Measurements from ENCODE around the gene VAV2. TPM values are rescaled to one million over a fixed set of nuclear protein-coding genes. Genes with fewer than 3 reads are reported as not detected.

VAV2 gene
- total and polyA plus RNA-seq, 4 donors, result 4.9 to 26.4 (median 17.0) TPM

DNA sequence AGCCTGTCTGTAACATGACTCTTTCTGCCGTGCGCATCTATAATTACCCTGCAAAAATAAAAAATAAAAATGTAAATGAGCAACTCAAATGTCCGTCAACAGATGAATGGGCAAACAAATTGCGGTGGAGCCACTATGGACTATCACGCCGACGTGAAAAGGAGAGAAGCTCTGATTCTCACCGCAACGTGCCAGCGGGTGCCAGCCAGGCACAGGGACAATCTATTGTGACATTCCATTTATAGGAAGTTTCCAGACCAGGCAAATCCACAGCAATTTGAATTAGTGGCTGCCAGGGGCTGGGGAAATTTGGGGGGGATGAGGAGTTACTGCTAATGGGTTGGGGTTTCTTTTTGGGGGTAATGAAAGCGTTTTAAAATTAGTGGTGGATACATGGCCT is 96.8 kb downstream of the VAV2 start:
- H3K4me3 ChIP-seq (ENCODE audit: low read depth in 1 of 3, low read length in 3 of 3), result no peak overlapping the region
- no peaks in the 10 kb centered on the region for H3K9me3 ChIP-seq (ENCODE audit: control insufficient read depth in 4 of 4, low read length in 3 of 4)
- no peak for DNase-seq (ENCODE audit: low spot score)
- H3K27ac ChIP-seq (ENCODE audit: low read depth in 1 of 2, low read length in 2 of 2), result peak overlapping the region; percentile 63 to 92
- H3K4me1 ChIP-seq (ENCODE audit: control insufficient read depth in 4 of 4, insufficient read depth in 4 of 4, low read length in 3 of 4), result peaks cover 26 to 49% (median 36%) of the 10 kb centered on the region in 4 donors
- peak overlapping the region in 1 of 2 donors; percentile 55 for H3K9ac ChIP-seq (ENCODE audit: low read depth in 1 of 2, low read length in 2 of 2)
- TF ChIP-seq YY1 (IDR thresholded peaks at IDR 0.05), result peak; percentile 40
- TF ChIP-seq, protein P1, sequence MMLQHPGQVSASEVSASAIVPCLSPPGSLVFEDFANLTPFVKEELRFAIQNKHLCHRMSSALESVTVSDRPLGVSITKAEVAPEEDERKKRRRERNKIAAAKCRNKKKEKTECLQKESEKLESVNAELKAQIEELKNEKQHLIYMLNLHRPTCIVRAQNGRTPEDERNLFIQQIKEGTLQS (IDR thresholded peaks at IDR 0.05), result no peak
- peak; percentile 56 for TF ChIP-seq MAX (IDR thresholded peaks at IDR 0.05)
- peak in 1 of 2 donors; percentile 36 for TF ChIP-seq HNF4A (conservative IDR thresholded peaks at IDR 0.05)
- no peak for TF ChIP-seq FOXA2 (IDR thresholded peaks at IDR 0.05)
- TF ChIP-seq NR2F2 (IDR thresholded peaks at IDR 0.05), result no peak
- no peaks in the 10 kb centered on the region for H3K27me3 ChIP-seq (ENCODE audit: control insufficient read depth in 4 of 4, insufficient read depth in 4 of 4, low read length in 3 of 4)
- 59% methylated on average over 11 of the region's 11 CpGs for WGBS
- no peaks in the 10 kb centered on the region for H3K36me3 ChIP-seq (ENCODE audit: control insufficient read depth in 4 of 4, insufficient read depth in 3 of 4, low read depth in 1 of 4, low read length in 3 of 4)

GRCh38 chr9:133894377-133895321 is 97.5 kb downstream of the VAV2 start:
- peak overlapping the region; percentile 63 to 92 for H3K27ac ChIP-seq (ENCODE audit: low read depth in 1 of 2, low read length in 2 of 2)
- no peaks in the 10 kb centered on the region for H3K9me3 ChIP-seq (ENCODE audit: control insufficient read depth in 4 of 4, low read length in 3 of 4)
- H3K9ac ChIP-seq (ENCODE audit: low read depth in 1 of 2, low read length in 2 of 2), result peak overlapping the region in 1 of 2 donors; percentile 45
- H3K27me3 ChIP-seq (ENCODE audit: control insufficient read depth in 4 of 4, insufficient read depth in 4 of 4, low read length in 3 of 4), result no peaks in the 10 kb centered on the region
- no peak overlapping the region for H3K4me3 ChIP-seq (ENCODE audit: low read depth in 1 of 3, low read length in 3 of 3)
- peaks cover 31 to 56% (median 41%) of the 10 kb centered on the region in 4 donors for H3K4me1 ChIP-seq (ENCODE audit: control insufficient read depth in 4 of 4, insufficient read depth in 4 of 4, low read length in 3 of 4)
- no peaks in the 10 kb centered on the region for H3K36me3 ChIP-seq (ENCODE audit: control insufficient read depth in 4 of 4, insufficient read depth in 3 of 4, low read depth in 1 of 4, low read length in 3 of 4)
- DNase-seq (ENCODE audit: low spot score), result peak; percentile 52
- TF ChIP-seq RXRA (IDR thresholded peaks at IDR 0.05), result peak; percentile 43 to 79
- TF ChIP-seq HNF4A (conservative IDR thresholded peaks at IDR 0.05), result peak; percentile 51 to 79
- TF ChIP-seq REST (IDR thresholded peaks at IDR 0.05), result no peak
- WGBS, result 73% methylated on average over 24 of the region's 24 CpGs

DNA sequence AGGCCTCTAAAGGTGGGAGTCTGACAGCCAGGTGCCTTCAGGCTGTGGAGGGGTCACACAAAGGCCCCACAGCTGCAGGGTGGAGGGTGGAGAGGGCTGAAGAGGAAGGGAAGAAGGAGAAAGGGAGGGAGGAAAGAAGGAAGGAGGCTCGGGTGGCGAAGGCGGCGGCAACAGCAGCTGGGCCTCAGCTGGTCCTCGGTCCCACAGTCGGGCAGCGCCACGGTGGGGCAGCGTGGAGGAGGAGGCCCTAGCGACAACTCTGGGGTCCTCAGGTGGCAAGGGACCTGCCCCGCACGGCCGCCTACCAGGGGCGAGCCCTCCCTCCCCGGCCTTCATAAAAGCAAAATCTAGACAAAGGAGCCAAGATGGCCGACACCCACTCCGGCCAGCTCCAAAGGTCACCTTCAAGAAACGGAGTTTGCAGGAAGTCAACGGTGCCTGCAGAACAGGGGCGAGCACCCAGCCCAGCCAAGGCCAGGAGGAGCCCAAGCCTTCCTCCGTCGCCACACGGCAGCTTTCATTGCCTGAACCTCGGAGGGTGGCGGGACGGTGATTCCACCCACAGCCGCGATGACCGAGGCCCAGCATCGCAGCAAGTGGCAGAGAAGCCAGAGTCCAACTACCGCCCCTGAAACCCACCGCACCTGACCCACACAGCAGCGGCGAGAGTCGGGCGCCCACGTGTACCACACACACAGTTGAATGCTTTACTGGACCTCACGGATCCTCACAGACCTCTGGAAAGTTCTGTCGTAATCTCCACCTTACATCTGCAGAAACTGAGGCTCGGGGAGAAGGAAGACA is 98.7 kb downstream of the VAV2 start:
- Histone ChIP-seq H3K27me3 (ENCODE audit: control insufficient read depth in 4 of 4, insufficient read depth in 4 of 4, low read length in 3 of 4) (no peaks in the 10 kb centered on the region), H3K27ac (ENCODE audit: low read depth in 1 of 2, low read length in 2 of 2) (peak overlapping the region; percentile 63 to 92), H3K9ac (ENCODE audit: low read depth in 1 of 2, low read length in 2 of 2) (peak overlapping the region; percentile 1 to 73), H3K4me3 (ENCODE audit: low read depth in 1 of 3, low read length in 3 of 3) (no peak overlapping the region), H3K9me3 (ENCODE audit: control insufficient read depth in 4 of 4, low read length in 3 of 4) (no peaks in the 10 kb centered on the region), H3K4me1 (ENCODE audit: control insufficient read depth in 4 of 4, insufficient read depth in 4 of 4, low read length in 3 of 4) (peaks cover 34 to 67% (median 51%) of the 10 kb centered on the region in 4 donors), H3K36me3 (ENCODE audit: control insufficient read depth in 4 of 4, insufficient read depth in 3 of 4, low read depth in 1 of 4, low read length in 3 of 4) (no peaks in the 10 kb centered on the region)
- 93% methylated on average over 40 of the region's 40 CpGs for WGBS
- DNase-seq (ENCODE audit: low spot score), result no peak
- TF ChIP-seq, protein P2, sequence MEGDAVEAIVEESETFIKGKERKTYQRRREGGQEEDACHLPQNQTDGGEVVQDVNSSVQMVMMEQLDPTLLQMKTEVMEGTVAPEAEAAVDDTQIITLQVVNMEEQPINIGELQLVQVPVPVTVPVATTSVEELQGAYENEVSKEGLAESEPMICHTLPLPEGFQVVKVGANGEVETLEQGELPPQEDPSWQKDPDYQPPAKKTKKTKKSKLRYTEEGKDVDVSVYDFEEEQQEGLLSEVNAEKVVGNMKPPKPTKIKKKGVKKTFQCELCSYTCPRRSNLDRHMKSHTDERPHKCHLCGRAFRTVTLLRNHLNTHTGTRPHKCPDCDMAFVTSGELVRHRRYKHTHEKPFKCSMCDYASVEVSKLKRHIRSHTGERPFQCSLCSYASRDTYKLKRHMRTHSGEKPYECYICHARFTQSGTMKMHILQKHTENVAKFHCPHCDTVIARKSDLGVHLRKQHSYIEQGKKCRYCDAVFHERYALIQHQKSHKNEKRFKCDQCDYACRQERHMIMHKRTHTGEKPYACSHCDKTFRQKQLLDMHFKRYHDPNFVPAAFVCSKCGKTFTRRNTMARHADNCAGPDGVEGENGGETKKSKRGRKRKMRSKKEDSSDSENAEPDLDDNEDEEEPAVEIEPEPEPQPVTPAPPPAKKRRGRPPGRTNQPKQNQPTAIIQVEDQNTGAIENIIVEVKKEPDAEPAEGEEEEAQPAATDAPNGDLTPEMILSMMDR (IDR thresholded peaks at IDR 0.05; ENCODE audit: low read depth, low read length, missing input control), result no peak
- no peak for TF ChIP-seq GABPA (IDR thresholded peaks at IDR 0.05 in 1 of 2, conservative IDR thresholded peaks at IDR 0.05 in 1 of 2)
- no peak for TF ChIP-seq FOXA1 (IDR thresholded peaks at IDR 0.05)
- no peak for TF ChIP-seq NR2F2 (IDR thresholded peaks at IDR 0.05)
- TF ChIP-seq RXRA (IDR thresholded peaks at IDR 0.05), result no peak
- TF ChIP-seq, protein P1 (IDR thresholded peaks at IDR 0.05), result no peak
- no peak for TF ChIP-seq SP1 (IDR thresholded peaks at IDR 0.05)
- TF ChIP-seq ZBTB33 (IDR thresholded peaks at IDR 0.05), result no peak
- TF ChIP-seq HNF4A (conservative IDR thresholded peaks at IDR 0.05), result no peak
- TF ChIP-seq JUND (IDR thresholded peaks at IDR 0.05), result no peak
- no peak for TF ChIP-seq YY1 (IDR thresholded peaks at IDR 0.05)
- TF ChIP-seq FOXA2 (IDR thresholded peaks at IDR 0.05), result no peak
- TF ChIP-seq HNF4G (IDR thresholded peaks at IDR 0.05), result no peak
- TF ChIP-seq TAF1 (conservative IDR thresholded peaks at IDR 0.05), result no peak
